ENCODE results near the gene SPRR2F. TPM values are rescaled to one million over a fixed set of nuclear protein-coding genes. Genes with fewer than 3 reads are reported as not detected.

The SPRR2F gene
- total RNA-seq, 2 experiments from 2014 or later: not detected

GRCh38 chr1:153081736-153082135, 31.6 kb downstream of the SPRR2F start:
- Histone ChIP-seq H3K9me3 (ENCODE audit: low read length) (no peaks in the 10 kb centered on the region), H3K36me3 (ENCODE audit: insufficient read depth, low read length) (no peaks in the 10 kb centered on the region), H3K4me2 (ENCODE audit: low read length) (no peak overlapping the region), H3K4me1 (ENCODE audit: insufficient read depth, low read length, poor library complexity, severe bottlenecking) (no peaks in the 10 kb centered on the region), H3K79me2 (ENCODE audit: insufficient read depth, low read depth, low read length) (no peaks in the 10 kb centered on the region), H3K4me3 (ENCODE audit: low read depth, low read length, poor library complexity, severe bottlenecking) (no peak overlapping the region), H4K20me1 (ENCODE audit: insufficient read depth, low read length) (no peaks in the 10 kb centered on the region), H2AFZ (ENCODE audit: low read length) (no peak overlapping the region), H3K27ac (ENCODE audit: low read depth, low read length, poor library complexity, severe bottlenecking) (no peak overlapping the region), H3K9me2 (ENCODE audit: insufficient read depth, low read length) (no peaks in the 10 kb centered on the region)
- no TSS peak for BruUV-seq (replicated peaks)
- intact Hi-C loops (cut with micrococcal nuclease; ENCODE audit: unreplicated experiment): no loop called here
- TF ChIP-seq CTCF (conservative IDR thresholded peaks at IDR 0.05; ENCODE audit: low read length) (no peak), EZH2phosphoT487 (IDR thresholded peaks at IDR 0.05; ENCODE audit: borderline replicate concordance, low read depth, low read length) (no peak)
- no peak for DNase-seq (ENCODE audit: low spot score)
- POLR2A ChIA-PET: no interaction called here
- CTCF ChIA-PET (ENCODE audit: unreplicated experiment): no interaction called here

GRCh38 chr1:153072806-153073726, 40.2 kb downstream of the SPRR2F start:
- H3K9me3 ChIP-seq (ENCODE audit: low read length): no peaks in the 10 kb centered on the region
- POLR2A ChIA-PET: no interaction called here
- no peaks in the 10 kb centered on the region for H3K36me3 ChIP-seq (ENCODE audit: insufficient read depth, low read length)
- CTCF ChIA-PET (ENCODE audit: unreplicated experiment): no interaction called here
- no peak overlapping the region for H3K27ac ChIP-seq (ENCODE audit: low read depth, low read length, poor library complexity, severe bottlenecking)
- no peaks in the 10 kb centered on the region for H3K9me2 ChIP-seq (ENCODE audit: insufficient read depth, low read length)
- TF ChIP-seq EZH2phosphoT487 (IDR thresholded peaks at IDR 0.05; ENCODE audit: borderline replicate concordance, low read depth, low read length): no peak
- no peak for TF ChIP-seq CTCF (conservative IDR thresholded peaks at IDR 0.05; ENCODE audit: low read length)
- no peak overlapping the region for H3K4me3 ChIP-seq (ENCODE audit: low read depth, low read length, poor library complexity, severe bottlenecking)
- no peaks in the 10 kb centered on the region for H4K20me1 ChIP-seq (ENCODE audit: insufficient read depth, low read length)
- no peaks in the 10 kb centered on the region for H3K79me2 ChIP-seq (ENCODE audit: insufficient read depth, low read depth, low read length)
- H3K4me1 ChIP-seq (ENCODE audit: insufficient read depth, low read length, poor library complexity, severe bottlenecking): no peaks in the 10 kb centered on the region
- H3K4me2 ChIP-seq (ENCODE audit: low read length): no peak overlapping the region
- no peak for DNase-seq (ENCODE audit: low spot score)
- no TSS peak for BruUV-seq (replicated peaks)
- intact Hi-C loops (cut with micrococcal nuclease; ENCODE audit: unreplicated experiment): no loop called here
- H2AFZ ChIP-seq (ENCODE audit: low read length): no peak overlapping the region

GRCh38 chr1:153071511-153071910, 41.8 kb downstream of the SPRR2F start, which contains the start of gene SPRR2B:
TSS of gene SPRR2B (minus strand) at chr1:153071611. CDS start at chr1:153070839, 772 bp downstream.
- no peak within 1 kb of the TSS for H3K4me3 ChIP-seq (ENCODE audit: low read depth, low read length, poor library complexity, severe bottlenecking)

More at GRCh38 chr1:153071511-153071910, 41.8 kb downstream of the SPRR2F start, which contains the start of gene SPRR2B:
- CTCF ChIA-PET (ENCODE audit: unreplicated experiment): no interaction called here
- Histone ChIP-seq H4K20me1 (ENCODE audit: insufficient read depth, low read length) (no peaks in the 10 kb centered on the region), H3K4me2 (ENCODE audit: low read length) (no peak within 1 kb of the TSS), H3K79me2 (ENCODE audit: insufficient read depth, low read depth, low read length) (no peaks in the 10 kb centered on the region), H3K27ac (ENCODE audit: low read depth, low read length, poor library complexity, severe bottlenecking) (no peak within 1 kb of the TSS), H3K9me3 (ENCODE audit: low read length) (no peaks in the 10 kb centered on the region), H3K36me3 (ENCODE audit: insufficient read depth, low read length) (no peaks in the 10 kb centered on the region), H2AFZ (ENCODE audit: low read length) (no peak within 1 kb of the TSS), H3K4me1 (ENCODE audit: insufficient read depth, low read length, poor library complexity, severe bottlenecking) (no peaks in the 10 kb centered on the region), H3K9me2 (ENCODE audit: insufficient read depth, low read length) (no peaks in the 10 kb centered on the region)
- TF ChIP-seq EZH2phosphoT487 (IDR thresholded peaks at IDR 0.05; ENCODE audit: borderline replicate concordance, low read depth, low read length) (no peak), CTCF (conservative IDR thresholded peaks at IDR 0.05; ENCODE audit: low read length) (no peak)
- no TSS peak for BruUV-seq (replicated peaks)
- intact Hi-C loops (cut with micrococcal nuclease; ENCODE audit: unreplicated experiment): no loop called here
- POLR2A ChIA-PET: no interaction called here
- DNase-seq (ENCODE audit: low spot score): no peak

Measured in OCI-LY7 (cell line).